ENCODE data around the gene STK33. TPM values are rescaled to one million over a fixed set of nuclear protein-coding genes. Genes with fewer than 3 reads are reported as not detected.

Gene STK33
- total and polyA plus RNA-seq, 2 of the 13 experiments (the other 11 are each of a cell fraction or from before 2014, with no cell fraction given): 2.7 to 12.6 TPM

DNA sequence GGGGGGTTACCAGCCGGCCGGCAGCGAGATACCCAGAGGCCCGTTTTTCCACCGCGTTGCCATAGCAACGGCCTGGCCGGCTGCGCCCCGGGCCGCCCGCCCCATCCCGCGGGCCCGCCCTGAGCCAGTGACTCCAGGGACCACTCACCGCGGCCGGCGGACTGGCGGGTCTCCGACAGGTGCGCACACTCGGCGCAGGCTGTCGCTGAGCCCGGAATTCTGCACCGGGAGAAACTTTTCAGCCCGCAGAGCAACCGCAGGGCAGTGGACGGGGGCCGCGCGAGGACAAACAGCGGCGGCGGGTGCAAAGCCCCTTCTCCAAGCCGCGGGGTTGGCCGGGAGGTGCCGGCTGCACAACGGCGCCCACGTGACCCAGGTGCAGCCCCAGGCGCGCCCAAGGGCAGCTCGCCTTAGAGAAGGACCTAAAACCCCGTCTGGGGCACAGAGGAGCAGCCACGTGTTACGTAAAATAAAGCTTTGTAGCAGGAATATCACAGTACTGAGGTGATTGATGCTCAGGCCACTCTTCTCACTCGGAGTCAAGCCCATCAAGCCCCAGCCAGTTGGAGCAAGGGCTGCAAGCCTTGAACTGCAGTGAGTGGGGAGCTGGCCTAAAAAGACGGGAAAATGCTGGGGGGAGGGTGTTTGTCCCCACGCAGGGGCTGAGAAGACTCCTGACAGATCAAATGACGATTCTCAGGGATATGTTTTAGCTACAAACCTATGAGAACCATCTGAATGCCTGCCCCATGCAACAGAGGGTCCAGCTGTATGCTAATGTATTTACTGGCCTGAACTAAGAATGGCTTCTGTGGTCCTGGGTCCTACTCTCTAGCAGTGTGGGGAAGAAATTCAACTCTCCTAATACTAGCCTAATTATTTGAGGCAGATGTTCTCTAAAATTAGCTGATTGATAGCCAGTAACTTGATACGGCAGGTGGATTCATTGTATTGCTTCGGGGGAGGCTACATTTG lies at the start of gene STK33 (continued):
- TF ChIP-seq SMARCE1 (IDR thresholded peaks at IDR 0.05; ENCODE audit: borderline replicate concordance): no peak
- TF ChIP-seq JUNB (CRISPR knock-in tag; IDR thresholded peaks at IDR 0.05; ENCODE audit: borderline replicate concordance): no peak
- TF ChIP-seq SNAI1 (CRISPR knock-in tag; IDR thresholded peaks at IDR 0.05; ENCODE audit: borderline replicate concordance): no peak
- TF ChIP-seq MLXIP (CRISPR knock-in tag; IDR thresholded peaks at IDR 0.05; ENCODE audit: borderline replicate concordance): no peak
- TF ChIP-seq ZNF383 (CRISPR knock-in tag; IDR thresholded peaks at IDR 0.05; ENCODE audit: borderline replicate concordance): no peak
- no peak for TF ChIP-seq CTCF (CRISPR knock-in tag; IDR thresholded peaks at IDR 0.05)
- TF ChIP-seq, protein P1, sequence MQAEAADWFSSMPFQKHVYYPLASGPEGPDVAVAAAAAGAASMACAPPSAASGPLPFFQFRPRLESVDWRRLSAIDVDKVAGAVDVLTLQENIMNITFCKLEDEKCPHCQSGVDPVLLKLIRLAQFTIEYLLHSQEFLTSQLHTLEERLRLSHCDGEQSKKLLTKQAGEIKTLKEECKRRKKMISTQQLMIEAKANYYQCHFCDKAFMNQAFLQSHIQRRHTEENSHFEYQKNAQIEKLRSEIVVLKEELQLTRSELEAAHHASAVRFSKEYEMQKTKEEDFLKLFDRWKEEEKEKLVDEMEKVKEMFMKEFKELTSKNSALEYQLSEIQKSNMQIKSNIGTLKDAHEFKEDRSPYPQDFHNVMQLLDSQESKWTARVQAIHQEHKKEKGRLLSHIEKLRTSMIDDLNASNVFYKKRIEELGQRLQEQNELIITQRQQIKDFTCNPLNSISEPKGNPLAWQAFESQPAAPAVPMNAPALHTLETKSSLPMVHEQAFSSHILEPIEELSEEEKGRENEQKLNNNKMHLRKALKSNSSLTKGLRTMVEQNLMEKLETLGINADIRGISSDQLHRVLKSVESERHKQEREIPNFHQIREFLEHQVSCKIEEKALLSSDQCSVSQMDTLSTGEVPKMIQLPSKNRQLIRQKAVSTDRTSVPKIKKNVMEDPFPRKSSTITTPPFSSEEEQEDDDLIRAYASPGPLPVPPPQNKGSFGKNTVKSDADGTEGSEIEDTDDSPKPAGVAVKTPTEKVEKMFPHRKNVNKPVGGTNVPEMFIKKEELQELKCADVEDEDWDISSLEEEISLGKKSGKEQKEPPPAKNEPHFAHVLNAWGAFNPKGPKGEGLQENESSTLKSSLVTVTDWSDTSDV (CRISPR knock-in tag; IDR thresholded peaks at IDR 0.05): no peak
- no peak for TF ChIP-seq ATAD3A (CRISPR knock-in tag; IDR thresholded peaks at IDR 0.05)
- no peak for TF ChIP-seq NR2F1 (CRISPR knock-in tag; IDR thresholded peaks at IDR 0.05)
- no peak for TF ChIP-seq ZNF282 (IDR thresholded peaks at IDR 0.05; ENCODE audit: partially characterized antibody)
- TF ChIP-seq REL (CRISPR knock-in tag; conservative IDR thresholded peaks at IDR 0.05): 0 out of 2 replicates have a peak, but pooled peaks have one; percentile 18
- no peak for TF ChIP-seq TIGD3 (CRISPR knock-in tag; IDR thresholded peaks at IDR 0.05; ENCODE audit: borderline replicate concordance)
- peak; percentile 32; the same call in 1 of the 2 replicates for TF ChIP-seq PATZ1 (CRISPR knock-in tag; IDR thresholded peaks at IDR 0.05)
- TF ChIP-seq DPF2 (CRISPR knock-in tag; IDR thresholded peaks at IDR 0.05; ENCODE audit: borderline replicate concordance, low read depth): no peak
- peak; percentile 52 for TF ChIP-seq ASH2L (IDR thresholded peaks at IDR 0.05; ENCODE audit: insufficient read length, low read depth, low read length)
- no peak for TF ChIP-seq RNF2 (conservative IDR thresholded peaks at IDR 0.05; ENCODE audit: low read depth)
